HG02884 (cell line): Measurements from ENCODE around the gene ZNF697.
"Not testable (repeated sequence)": the region's sequence is repeated elsewhere in the genome, so short reads cannot be mapped to it uniquely, and the experiment has no call there.

ENCODE experiments used
- ATAC-seq: cut with Tn5 transposase; IDR thresholded peaks from one replicate; pipeline ENCODE4 v1.9.1; 2021; ENCODE audit warnings: mild to moderate bottlenecking, moderate library complexity; ENCODE audit not compliant: unreplicated experiment

The ZNF697 gene

GRCh38 chr1:119603241-119603640 is 44.8 kb downstream of the ZNF697 start:
- ATAC-seq, result not testable (repeated sequence)

GRCh38 chr1:119602789-119603188 is 45.3 kb downstream of the ZNF697 start:
- ATAC-seq, result not testable (repeated sequence)

- no peak for ATAC-seq
Observed at GRCh38 chr1:119602169-119602568, 45.9 kb downstream of the ZNF697 start.

- ATAC-seq, result no peak
Observed at GRCh38 chr1:119600976-119601375, 47.1 kb downstream of the ZNF697 start.

- ATAC-seq, result no peak
Observed at GRCh38 chr1:119600561-119600960, 47.5 kb downstream of the ZNF697 start.

- ATAC-seq, result no peak
Observed at GRCh38 chr1:119595606-119596005, 52.5 kb downstream of the ZNF697 start.

GRCh38 chr1:119595168-119595567 is 52.9 kb downstream of the ZNF697 start:
- no peak for ATAC-seq

GRCh38 chr1:119594376-119594775 is 53.7 kb downstream of the ZNF697 start:
- ATAC-seq, result no peak

GRCh38 chr1:119593805-119594204 is 54.3 kb downstream of the ZNF697 start:
- no peak for ATAC-seq

- ATAC-seq, result no peak
Observed at GRCh38 chr1:119590393-119590792, 57.7 kb downstream of the ZNF697 start.

- no peak for ATAC-seq
Observed at GRCh38 chr1:119588621-119589020, 59.4 kb downstream of the ZNF697 start.

GRCh38 chr1:119587341-119587740 is 60.7 kb downstream of the ZNF697 start:
- ATAC-seq, result no peak

- not testable (repeated sequence) for ATAC-seq
Observed at GRCh38 chr1:119585801-119586200, 62.3 kb downstream of the ZNF697 start.

- ATAC-seq, result no peak
Observed at GRCh38 chr1:119582801-119583200, 65.3 kb downstream of the ZNF697 start.

GRCh38 chr1:119581076-119581475 is 67.0 kb downstream of the ZNF697 start:
- not testable (repeated sequence) for ATAC-seq

GRCh38 chr1:119573886-119574285 is 74.2 kb downstream of the ZNF697 start:
- ATAC-seq, result no peak

GRCh38 chr1:119569930-119570622 is 78.0 kb downstream of the ZNF697 start:
- ATAC-seq, result not testable (repeated sequence)
